ENCODE measurements around the gene STX8. TPM values are rescaled to one million over a fixed set of nuclear protein-coding genes. Genes with fewer than 3 reads are reported as not detected.
A peak's percentile ranks its signal among the peaks of the same experiment; 100 is the strongest.

The STX8 gene
- total and polyA plus RNA-seq, 9 of the 15 experiments (the other 6 are each of a cell fraction or from before 2014, with no cell fraction given): 14.6 to 42.5 (median 22.1) TPM

DNA sequence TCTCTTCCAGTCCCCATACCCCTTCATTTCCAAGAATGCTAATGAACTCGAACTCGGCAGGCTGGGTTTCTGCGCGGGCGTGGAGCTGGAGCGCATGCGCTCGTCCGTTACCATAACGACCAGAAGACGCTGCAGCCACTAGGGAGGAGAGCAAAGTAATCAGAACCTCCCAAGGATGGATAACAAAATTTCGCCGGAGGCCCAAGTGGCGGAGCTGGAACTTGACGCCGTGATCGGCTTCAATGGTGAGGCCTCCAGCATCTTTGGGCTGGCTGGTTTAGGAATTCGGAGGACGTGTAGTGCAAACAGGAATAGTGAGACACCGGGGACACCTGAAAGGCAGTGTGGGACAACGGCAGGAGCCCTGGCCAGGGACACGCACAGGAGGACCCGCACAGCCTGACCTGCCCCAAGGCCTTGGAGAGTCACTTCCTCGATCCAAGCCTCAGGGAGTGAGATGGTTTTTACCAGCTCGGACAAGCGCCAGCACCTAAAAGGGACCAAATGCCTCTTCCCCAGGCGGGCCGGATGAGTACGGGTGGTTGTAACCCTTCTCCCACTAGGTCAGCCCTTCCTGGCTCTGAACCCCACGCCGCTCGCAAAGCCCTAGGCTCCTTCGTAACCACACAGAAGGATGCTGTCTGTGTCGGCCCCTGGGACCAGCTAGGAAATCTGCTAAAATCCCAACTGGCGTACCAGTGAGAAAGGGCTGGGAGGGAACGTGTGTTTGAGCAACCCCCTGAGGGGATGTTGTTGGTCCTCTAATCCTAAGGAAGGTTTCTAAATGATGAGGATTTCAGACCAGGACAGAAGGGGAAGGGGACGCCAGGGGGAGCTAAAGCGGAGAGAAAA, 1.1 kb upstream of the STX8 start, which contains the start of gene CFAP52 (continued):
- TF ChIP-seq, protein P1, sequence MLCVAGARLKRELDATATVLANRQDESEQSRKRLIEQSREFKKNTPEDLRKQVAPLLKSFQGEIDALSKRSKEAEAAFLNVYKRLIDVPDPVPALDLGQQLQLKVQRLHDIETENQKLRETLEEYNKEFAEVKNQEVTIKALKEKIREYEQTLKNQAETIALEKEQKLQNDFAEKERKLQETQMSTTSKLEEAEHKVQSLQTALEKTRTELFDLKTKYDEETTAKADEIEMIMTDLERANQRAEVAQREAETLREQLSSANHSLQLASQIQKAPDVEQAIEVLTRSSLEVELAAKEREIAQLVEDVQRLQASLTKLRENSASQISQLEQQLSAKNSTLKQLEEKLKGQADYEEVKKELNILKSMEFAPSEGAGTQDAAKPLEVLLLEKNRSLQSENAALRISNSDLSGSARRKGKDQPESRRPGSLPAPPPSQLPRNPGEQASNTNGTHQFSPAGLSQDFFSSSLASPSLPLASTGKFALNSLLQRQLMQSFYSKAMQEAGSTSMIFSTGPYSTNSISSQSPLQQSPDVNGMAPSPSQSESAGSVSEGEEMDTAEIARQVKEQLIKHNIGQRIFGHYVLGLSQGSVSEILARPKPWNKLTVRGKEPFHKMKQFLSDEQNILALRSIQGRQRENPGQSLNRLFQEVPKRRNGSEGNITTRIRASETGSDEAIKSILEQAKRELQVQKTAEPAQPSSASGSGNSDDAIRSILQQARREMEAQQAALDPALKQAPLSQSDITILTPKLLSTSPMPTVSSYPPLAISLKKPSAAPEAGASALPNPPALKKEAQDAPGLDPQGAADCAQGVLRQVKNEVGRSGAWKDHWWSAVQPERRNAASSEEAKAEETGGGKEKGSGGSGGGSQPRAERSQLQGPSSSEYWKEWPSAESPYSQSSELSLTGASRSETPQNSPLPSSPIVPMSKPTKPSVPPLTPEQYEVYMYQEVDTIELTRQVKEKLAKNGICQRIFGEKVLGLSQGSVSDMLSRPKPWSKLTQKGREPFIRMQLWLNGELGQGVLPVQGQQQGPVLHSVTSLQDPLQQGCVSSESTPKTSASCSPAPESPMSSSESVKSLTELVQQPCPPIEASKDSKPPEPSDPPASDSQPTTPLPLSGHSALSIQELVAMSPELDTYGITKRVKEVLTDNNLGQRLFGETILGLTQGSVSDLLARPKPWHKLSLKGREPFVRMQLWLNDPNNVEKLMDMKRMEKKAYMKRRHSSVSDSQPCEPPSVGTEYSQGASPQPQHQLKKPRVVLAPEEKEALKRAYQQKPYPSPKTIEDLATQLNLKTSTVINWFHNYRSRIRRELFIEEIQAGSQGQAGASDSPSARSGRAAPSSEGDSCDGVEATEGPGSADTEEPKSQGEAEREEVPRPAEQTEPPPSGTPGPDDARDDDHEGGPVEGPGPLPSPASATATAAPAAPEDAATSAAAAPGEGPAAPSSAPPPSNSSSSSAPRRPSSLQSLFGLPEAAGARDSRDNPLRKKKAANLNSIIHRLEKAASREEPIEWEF (CRISPR knock-in tag; IDR thresholded peaks at IDR 0.05): no peak
- TF ChIP-seq ZNF212 (CRISPR knock-in tag; IDR thresholded peaks at IDR 0.05) (no peak), JUN (IDR thresholded peaks at IDR 0.05; ENCODE audit: borderline replicate concordance, low read depth, low read length) (no peak), JUN (CRISPR knock-in tag; IDR thresholded peaks at IDR 0.05; ENCODE audit: borderline replicate concordance) (no peak), FOXM1 (IDR thresholded peaks at IDR 0.05; ENCODE audit: low read depth) (no peak), FOXM1 (CRISPR knock-in tag; IDR thresholded peaks at IDR 0.05; ENCODE audit: low read depth) (no peak), NRF1 (conservative IDR thresholded peaks at IDR 0.05 in 1 of 2, IDR thresholded peaks at IDR 0.05 in 1 of 2) (peak; percentile 91 to 93), JUNB (CRISPR knock-in tag; conservative IDR thresholded peaks at IDR 0.05) (no peak), TAF7 (tag; IDR thresholded peaks at IDR 0.05) (no peak), HNRNPK (IDR thresholded peaks at IDR 0.05; ENCODE audit: low read depth, low read length, poor library complexity, severe bottlenecking) (no peak), EGR1 (conservative IDR thresholded peaks at IDR 0.05) (peak; percentile 50), BHLHE40 (IDR thresholded peaks at IDR 0.05; ENCODE audit: low read length) (no peak), NELFE (IDR thresholded peaks at IDR 0.05; ENCODE audit: insufficient read depth, insufficient read length) (no peak), SREBF1 (IDR thresholded peaks at IDR 0.05; ENCODE audit: borderline replicate concordance, low read depth, low read length) (no peak), CREBBP (IDR thresholded peaks at IDR 0.05; ENCODE audit: low read depth, low read length) (no peak), MXI1 (IDR thresholded peaks at IDR 0.05; ENCODE audit: low read depth, low read length) (peak; percentile 47; the same call in 1 of the 2 replicates), XRCC5 (IDR thresholded peaks at IDR 0.05; ENCODE audit: low read depth, low read length) (no peak)
- TF ChIP-seq, protein P2, sequence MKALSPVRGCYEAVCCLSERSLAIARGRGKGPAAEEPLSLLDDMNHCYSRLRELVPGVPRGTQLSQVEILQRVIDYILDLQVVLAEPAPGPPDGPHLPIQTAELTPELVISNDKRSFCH (CRISPR knock-in tag; IDR thresholded peaks at IDR 0.05): no peak
- TF ChIP-seq, protein P2 (tag; IDR thresholded peaks at IDR 0.05): no peak
- TF ChIP-seq, protein P3, sequence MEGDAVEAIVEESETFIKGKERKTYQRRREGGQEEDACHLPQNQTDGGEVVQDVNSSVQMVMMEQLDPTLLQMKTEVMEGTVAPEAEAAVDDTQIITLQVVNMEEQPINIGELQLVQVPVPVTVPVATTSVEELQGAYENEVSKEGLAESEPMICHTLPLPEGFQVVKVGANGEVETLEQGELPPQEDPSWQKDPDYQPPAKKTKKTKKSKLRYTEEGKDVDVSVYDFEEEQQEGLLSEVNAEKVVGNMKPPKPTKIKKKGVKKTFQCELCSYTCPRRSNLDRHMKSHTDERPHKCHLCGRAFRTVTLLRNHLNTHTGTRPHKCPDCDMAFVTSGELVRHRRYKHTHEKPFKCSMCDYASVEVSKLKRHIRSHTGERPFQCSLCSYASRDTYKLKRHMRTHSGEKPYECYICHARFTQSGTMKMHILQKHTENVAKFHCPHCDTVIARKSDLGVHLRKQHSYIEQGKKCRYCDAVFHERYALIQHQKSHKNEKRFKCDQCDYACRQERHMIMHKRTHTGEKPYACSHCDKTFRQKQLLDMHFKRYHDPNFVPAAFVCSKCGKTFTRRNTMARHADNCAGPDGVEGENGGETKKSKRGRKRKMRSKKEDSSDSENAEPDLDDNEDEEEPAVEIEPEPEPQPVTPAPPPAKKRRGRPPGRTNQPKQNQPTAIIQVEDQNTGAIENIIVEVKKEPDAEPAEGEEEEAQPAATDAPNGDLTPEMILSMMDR (IDR thresholded peaks at IDR 0.05 in 2 of 3, conservative IDR thresholded peaks at IDR 0.05 in 1 of 3; ENCODE audit: insufficient read depth in 2 of 3, low read depth in 1 of 3, low read length in 3 of 3): peak; percentile 56 to 60 (median 58)
